22Rv1 (cell line): ENCODE measurements around the gene SOST.

Source experiments
- H3K27ac ChIP-seq: fragments of 450-650 bp; 2 replicates; pipeline ENCODE4 v1.5.1; 2017
- ZFX ChIP-seq: fragments of 450-650 bp; IDR thresholded peaks from 2 replicates; pipeline ENCODE4 v1.6.1; 2017; ENCODE audit warnings: antibody characterized with exemption, borderline replicate concordance
- TF ChIP-seq, protein P1 (sequence below): fragments of 450-650 bp; IDR thresholded peaks from 2 replicates; pipeline ENCODE4 v1.5.1; 2017; ENCODE audit warnings: mild to moderate bottlenecking

SOST gene

GRCh38 chr17:43740541-43740940, 18.1 kb downstream of the SOST start:
- H3K27ac ChIP-seq, result no peak overlapping the region
- TF ChIP-seq, protein P1, sequence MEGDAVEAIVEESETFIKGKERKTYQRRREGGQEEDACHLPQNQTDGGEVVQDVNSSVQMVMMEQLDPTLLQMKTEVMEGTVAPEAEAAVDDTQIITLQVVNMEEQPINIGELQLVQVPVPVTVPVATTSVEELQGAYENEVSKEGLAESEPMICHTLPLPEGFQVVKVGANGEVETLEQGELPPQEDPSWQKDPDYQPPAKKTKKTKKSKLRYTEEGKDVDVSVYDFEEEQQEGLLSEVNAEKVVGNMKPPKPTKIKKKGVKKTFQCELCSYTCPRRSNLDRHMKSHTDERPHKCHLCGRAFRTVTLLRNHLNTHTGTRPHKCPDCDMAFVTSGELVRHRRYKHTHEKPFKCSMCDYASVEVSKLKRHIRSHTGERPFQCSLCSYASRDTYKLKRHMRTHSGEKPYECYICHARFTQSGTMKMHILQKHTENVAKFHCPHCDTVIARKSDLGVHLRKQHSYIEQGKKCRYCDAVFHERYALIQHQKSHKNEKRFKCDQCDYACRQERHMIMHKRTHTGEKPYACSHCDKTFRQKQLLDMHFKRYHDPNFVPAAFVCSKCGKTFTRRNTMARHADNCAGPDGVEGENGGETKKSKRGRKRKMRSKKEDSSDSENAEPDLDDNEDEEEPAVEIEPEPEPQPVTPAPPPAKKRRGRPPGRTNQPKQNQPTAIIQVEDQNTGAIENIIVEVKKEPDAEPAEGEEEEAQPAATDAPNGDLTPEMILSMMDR, result no peak
- no peak for TF ChIP-seq ZFX

DNA sequence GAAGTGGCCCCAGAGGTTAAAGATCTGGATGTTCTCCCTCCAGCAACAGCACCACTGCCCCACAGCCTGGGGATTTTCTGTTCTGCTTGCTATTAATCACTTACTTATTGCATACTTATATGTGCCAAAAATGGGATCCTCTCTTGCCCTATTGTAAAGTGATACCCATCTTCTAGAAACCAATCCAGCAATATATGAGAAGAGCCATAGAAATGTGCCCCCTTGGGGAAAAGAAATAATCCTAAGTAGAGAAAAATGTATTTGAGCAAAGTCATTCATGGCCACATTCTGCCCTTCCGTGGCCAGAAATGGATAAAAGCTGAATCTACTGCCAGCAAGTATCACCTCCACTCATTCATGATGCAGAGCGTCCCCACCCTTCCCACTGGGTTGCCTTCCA, 20.9 kb downstream of the SOST start:
- no peak for TF ChIP-seq ZFX
- TF ChIP-seq, protein P1, result no peak
- no peak overlapping the region for H3K27ac ChIP-seq

GRCh38 chr17:43736389-43736788, 22.2 kb downstream of the SOST start:
- no peak for TF ChIP-seq ZFX
- TF ChIP-seq, protein P1, result no peak

DNA sequence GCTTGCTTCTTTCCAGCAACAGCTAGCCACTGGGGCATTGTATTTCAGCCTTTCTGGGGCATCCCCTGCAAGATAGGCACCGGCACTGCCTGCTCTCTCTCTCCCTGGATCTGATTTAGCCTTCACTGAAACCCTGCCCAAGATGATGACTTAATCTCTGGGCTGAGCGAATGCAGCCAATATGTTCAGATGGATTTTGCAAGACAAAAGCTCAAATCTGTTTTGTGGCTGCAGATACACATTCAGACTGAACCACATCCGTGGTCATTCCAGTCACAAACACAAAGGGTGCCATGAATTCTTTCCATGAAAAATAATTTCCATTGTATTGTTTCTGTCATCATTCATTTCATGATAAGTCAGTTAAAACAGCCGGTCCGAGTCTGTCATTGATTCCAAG, 24.2 kb downstream of the SOST start:
- no peak overlapping the region for H3K27ac ChIP-seq
- TF ChIP-seq, protein P1, result no peak
- no peak for TF ChIP-seq ZFX

More at GRCh38 chr17:43736389-43736788, 22.2 kb downstream of the SOST start:
- H3K27ac ChIP-seq, result no peak overlapping the region

DNA sequence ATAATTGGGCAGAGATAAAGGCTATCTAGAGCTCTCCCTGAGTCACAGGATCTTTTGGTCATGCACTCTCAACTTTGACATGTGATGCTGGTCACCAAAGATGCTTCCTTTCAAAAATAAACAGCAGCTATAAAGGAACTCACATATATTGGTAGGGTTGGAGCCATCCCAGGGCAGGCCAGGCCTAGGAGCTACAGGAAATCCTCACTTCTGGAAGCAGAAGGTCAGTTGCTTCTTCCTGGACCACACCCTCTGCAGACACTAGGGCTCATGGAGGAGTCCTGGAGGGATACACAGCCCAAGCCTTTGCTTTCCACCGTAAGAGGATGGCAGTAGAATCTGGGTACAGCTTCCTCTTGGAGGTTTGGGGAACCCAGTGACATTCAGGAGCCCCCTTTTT, 24.6 kb downstream of the SOST start:
- TF ChIP-seq ZFX, result no peak
- TF ChIP-seq, protein P1, result no peak
- no peak overlapping the region for H3K27ac ChIP-seq

- TF ChIP-seq ZFX, result no peak
- TF ChIP-seq, protein P1, result no peak
- H3K27ac ChIP-seq, result no peak overlapping the region
These were observed 25.6 kb downstream of the SOST start for GRCh38 chr17:43732958-43733357.

GRCh38 chr17:43728081-43728480, 30.5 kb downstream of the SOST start:
- H3K27ac ChIP-seq, result no peak overlapping the region
- TF ChIP-seq, protein P1, result no peak
- TF ChIP-seq ZFX, result no peak
